Panc1 (cell line): ENCODE measurements around the gene LHX3. TPM values are rescaled to one million over a fixed set of nuclear protein-coding genes. Genes with fewer than 3 reads are reported as not detected.

ENCODE experiments used
- ATAC-seq: fragments of 200-7000 bp; cut with Tn5 transposase; 2 replicates; pipeline ENCODE4 v1.9.1; 2020; ENCODE audit warnings: mild to moderate bottlenecking, moderate library complexity
- BruUV-seq: library from RNA; stranded (reverse); fragments of 400-500 nt; replicated peaks from 2 replicates; lab custom pipeline; 2021; lab: Mats Ljungman, UMichigan
- CTCF ChIA-PET: fragments of 300-600 bp; sonication (Branson Sonifier 250); formaldehyde crosslinking; loops from one replicate; lab custom pipeline; 2022; ENCODE audit warnings: antibody characterized with exemption; lab: Charles Lee
- POLR2A ChIA-PET: fragments of 300-600 bp; sonication (Branson Sonifier 250); formaldehyde crosslinking; loops from one replicate; lab custom pipeline; 2022; ENCODE audit warnings: antibody characterized with exemption; lab: Charles Lee
- DNase-seq: peaks from one replicate; pipeline ENCODE4 v3.0.0-alpha.2; 2010; ENCODE audit warnings: low read depth, low spot score
- H3K27ac ChIP-seq: 2 replicates; pipeline ENCODE4 v1.5.1; 2011; ENCODE audit warnings: mild to moderate bottlenecking, low read length, inconsistent platforms
- H3K27me3 ChIP-seq: fragments of 200-500 bp; sonication (Bioruptor generic); 2 replicates; pipeline ENCODE4 v1.6.0; 2014; ENCODE audit warnings: low read length, inconsistent platforms; ENCODE audit not compliant: control insufficient read depth, insufficient read depth
- H3K36me3 ChIP-seq: fragments of 200-500 bp; sonication (Bioruptor generic); 2 replicates; pipeline ENCODE4 v1.5.1; 2014; ENCODE audit warnings: inconsistent platforms, mild to moderate bottlenecking, low read length, moderate library complexity; ENCODE audit not compliant: control insufficient read depth, insufficient read depth
- H3K4me1 ChIP-seq: 2 replicates; pipeline ENCODE4 v1.5.1; 2011; ENCODE audit warnings: inconsistent platforms, mild to moderate bottlenecking, low read length, moderate library complexity; ENCODE audit not compliant: control insufficient read depth, insufficient read depth
- H3K4me3 ChIP-seq, 2 experiments: 2 replicates each; pipeline ENCODE4 v1.5.1; 2011 to 2012; ENCODE audit warnings: low read depth in 2 of 2, low read length in 2 of 2, mild to moderate bottlenecking in 2 of 2, inconsistent platforms in 1 of 2, moderate library complexity in 1 of 2
- H3K9me3 ChIP-seq: fragments of 200-500 bp; sonication (Bioruptor generic); 2 replicates; pipeline ENCODE4 v1.5.1; 2014; ENCODE audit warnings: low read depth, mild to moderate bottlenecking, inconsistent platforms, low read length, moderate library complexity; ENCODE audit not compliant: control insufficient read depth, insufficient read depth
- CTCF ChIP-seq: fragments of 450-650 bp; IDR thresholded peaks from 2 replicates; pipeline ENCODE4 v1.5.1; 2017; ENCODE audit warnings: mild to moderate bottlenecking
- POLR2AphosphoS5 ChIP-seq: IDR thresholded peaks from 2 replicates; pipeline ENCODE4 v1.6.1; 2012; ENCODE audit warnings: mild to moderate bottlenecking, low read depth, low read length, moderate library complexity
- REST ChIP-seq, 2 experiments: IDR thresholded peaks; 2 replicates each; pipeline ENCODE4 v1.6.1; 2011 to 2012; ENCODE audit warnings: low read depth in 2 of 2, control low read depth in 1 of 2, low read length in 1 of 2, mild to moderate bottlenecking in 1 of 2, moderate library complexity in 1 of 2; ENCODE audit not compliant: insufficient read depth in 1 of 2
- SIN3A ChIP-seq: IDR thresholded peaks from 2 replicates; pipeline ENCODE4 v1.6.1; 2012; ENCODE audit warnings: low read depth, mild to moderate bottlenecking, low read length, moderate library complexity, borderline replicate concordance; ENCODE audit not compliant: insufficient read depth
- TCF7L2 ChIP-seq: IDR thresholded peaks from 2 replicates; pipeline ENCODE4 v1.6.1; 2011; ENCODE audit warnings: mild to moderate bottlenecking, low read depth, low read length, inconsistent platforms
- in situ Hi-C: cut with HindIII; loops from 2 replicates; pipeline ENCODE4 v1.10.0; 2016; ENCODE audit warnings: low sequenced_read_pairs, low pct_unique_long_range_greater_than_20kb
- intact Hi-C: fragments of 100-400 bp; cut with micrococcal nuclease; formaldehyde crosslinking; loops from one replicate; pipeline ENCODE4 v1.10.0; 2022; ENCODE audit not compliant: unreplicated experiment
- total RNA-seq: library from RNA; stranded (reverse); gene quantifications from one replicate; pipeline ENCODE4 v1.2.1, GENCODE V29; 2021; ENCODE audit not compliant: unreplicated experiment

LHX3 gene
- total RNA-seq, 1 experiment from 2014 or later = 0.13 TPM

DNA sequence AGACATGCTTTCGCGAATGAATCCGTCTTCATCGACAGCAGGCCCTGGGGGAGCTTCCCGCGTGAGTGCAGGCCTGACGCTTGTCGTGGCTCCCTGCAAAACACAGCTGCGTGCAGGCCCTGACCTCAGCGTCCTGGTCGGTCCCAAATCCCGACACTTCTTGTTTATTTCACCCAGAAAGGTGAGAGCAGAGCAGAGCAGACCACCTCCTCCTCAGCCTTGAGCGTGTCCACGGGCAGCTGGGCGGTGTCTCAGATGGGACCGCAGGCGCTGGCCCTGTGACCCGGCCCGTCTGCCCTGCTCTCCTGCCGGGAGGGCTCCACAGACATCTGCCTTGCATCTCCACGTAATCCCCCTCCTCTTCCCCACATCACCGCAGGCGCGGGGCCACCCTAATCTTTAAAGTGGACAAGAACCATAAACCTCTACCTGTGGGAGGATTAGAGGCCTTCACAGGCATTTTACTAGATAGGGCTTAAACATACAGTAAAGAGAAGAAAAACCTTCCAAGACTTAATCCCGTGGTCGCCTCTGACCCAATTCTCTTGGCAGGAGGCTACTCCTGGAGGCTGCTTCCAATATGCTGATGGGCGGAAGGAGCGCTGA, 7.5 kb upstream of the LHX3 start:
- POLR2A ChIA-PET = no interaction called here
- no peak for DNase-seq
- Histone ChIP-seq H3K4me3 (no peak overlapping the region), H3K36me3 (0 out of 2 replicates have a peak, but pooled peaks cover 2% of the 10 kb centered on the region), H3K27me3 (no peaks in the 10 kb centered on the region), H3K27ac (no peak overlapping the region), H3K4me1 (no peaks in the 10 kb centered on the region), H3K9me3 (no peaks in the 10 kb centered on the region; the same call in 1 of the 2 replicates)
- ATAC-seq = no peak
- intact Hi-C loops = no loop called here
- in situ Hi-C loops = no loop called here
- CTCF ChIA-PET = interaction anchor here (0.6 to 0.7 kb wide), 2 partner anchors 13 to 79 kb away, joined by 3 to 8 read pairs; no protein-coding TSS in a partner anchor
- no peak for TF ChIP-seq TCF7L2
- TF ChIP-seq REST (IDR thresholded peaks at IDR 0.05; ENCODE audit: insufficient read depth in 1 of 2, low read depth in 2 of 2, low read length in 1 of 2) = no peak
- no TSS peak for BruUV-seq

DNA sequence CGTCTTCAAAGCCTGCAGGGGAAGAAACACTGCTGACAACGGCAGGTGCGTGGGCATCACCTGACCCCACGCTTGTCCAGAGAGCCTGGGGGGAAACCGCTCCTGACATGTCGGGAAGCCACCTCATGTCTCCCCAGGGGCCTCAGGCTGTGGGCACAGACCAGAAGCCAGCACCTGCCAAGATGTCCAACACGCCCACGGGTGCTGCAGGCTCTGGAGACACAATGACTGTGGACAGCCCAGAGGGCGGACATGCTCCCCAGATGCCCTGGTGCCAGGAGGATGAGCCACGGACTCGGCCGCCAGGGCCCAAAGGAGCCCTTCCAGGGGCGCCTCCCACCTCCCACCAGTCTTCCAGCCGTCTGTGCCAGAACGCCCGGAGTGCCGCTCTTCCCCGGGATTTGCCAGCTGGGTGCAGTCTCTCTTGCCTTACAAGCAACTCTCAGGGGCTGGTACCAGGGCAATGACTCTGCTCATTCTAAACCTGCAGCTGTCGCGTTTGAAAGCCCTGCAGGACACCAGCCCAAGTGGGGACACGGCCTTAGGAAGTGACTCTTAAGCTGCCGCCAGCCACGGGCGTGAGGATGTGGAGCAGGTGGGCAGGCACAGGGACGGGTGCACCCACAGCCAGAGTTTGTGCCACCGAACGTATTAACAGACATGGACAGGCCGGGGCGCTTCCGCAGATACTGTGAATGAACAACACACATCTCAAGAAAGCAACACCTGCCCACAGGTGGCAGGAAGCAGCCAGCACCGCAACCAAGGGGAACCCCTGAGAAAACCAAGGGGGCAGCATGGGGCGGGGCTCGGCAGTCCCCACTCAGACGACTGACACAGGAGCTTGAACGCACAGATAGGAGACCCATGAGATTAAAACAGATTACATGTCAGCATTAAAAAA, 6.8 kb upstream of the LHX3 start:
- no peak overlapping the region for H3K27ac ChIP-seq
- intact Hi-C loops (no loop called here), in situ Hi-C loops (no loop called here)
- DNase-seq (no peak), ATAC-seq (no peak)
- no peaks in the 10 kb centered on the region for H3K4me1 ChIP-seq
- CTCF ChIA-PET = interaction anchor here (0.6 kb wide), 1 partner anchor 13 kb away, joined by 3 read pairs; no protein-coding TSS in a partner anchor
- POLR2A ChIA-PET = no interaction called here
- no peak overlapping the region for H3K4me3 ChIP-seq
- no peaks in the 10 kb centered on the region for H3K27me3 ChIP-seq
- H3K36me3 ChIP-seq = 0 out of 2 replicates have a peak, but pooled peaks cover 2% of the 10 kb centered on the region
- TF ChIP-seq POLR2AphosphoS5 (no peak), REST (IDR thresholded peaks at IDR 0.05; ENCODE audit: insufficient read depth in 1 of 2, low read depth in 2 of 2, low read length in 1 of 2) (no peak), TCF7L2 (no peak), SIN3A (no peak), CTCF (no peak)
- H3K9me3 ChIP-seq = no peaks in the 10 kb centered on the region; the same call in 1 of the 2 replicates
- no TSS peak for BruUV-seq
